Transverse colon (tissue), 3 donors: ENCODE data around the gene RNF215.

Source experiments
- CTCF ChIP-seq, 5 experiments: fragments of 200-600 bp in 3 of 5; fragments of 450-650 bp in 2 of 5; sonication (generic) in 3 of 5; IDR thresholded peaks; 1 replicate in 2 of 5; 2 replicates in 3 of 5; pipeline ENCODE4 v1.5.1; 2016 to 2017; ENCODE audit warnings: antibody characterized with exemption in 5 of 5, inconsistent platforms in 3 of 5, mild to moderate bottlenecking in 2 of 5, moderate library complexity in 1 of 5
- POLR2A ChIP-seq: fragments of 450-650 bp; IDR thresholded peaks from one replicate; pipeline ENCODE4 v1.6.1; 2016; ENCODE audit warnings: antibody characterized with exemption, mild to moderate bottlenecking, moderate library complexity

GRCh38 chr22:30335236-30335635, 52.0 kb downstream of the RNF215 start:
- no peak for TF ChIP-seq CTCF (IDR thresholded peaks at IDR 0.05)
- no peak for TF ChIP-seq POLR2A
